ENCODE measurements around the gene PARP8.

The PARP8 gene

GRCh38 chr5:50839472-50839871, 173.0 kb downstream of the PARP8 start:
- no peak for DNase-seq (ENCODE audit: low read depth in 3 of 3, low spot score in 1 of 3)

GRCh38 chr5:50843091-50843490, 176.7 kb downstream of the PARP8 start:
- no peak for DNase-seq (ENCODE audit: low read depth in 3 of 3, low spot score in 1 of 3)

- DNase-seq (ENCODE audit: low read depth in 3 of 3, low spot score in 1 of 3): no peak
Observed at GRCh38 chr5:50846261-50846660, 179.8 kb downstream of the PARP8 start.

- no peak for DNase-seq (ENCODE audit: low read depth in 3 of 3, low spot score in 1 of 3)
Observed at GRCh38 chr5:50849554-50849953, 183.1 kb downstream of the PARP8 start.

- no peak for DNase-seq (ENCODE audit: low read depth in 3 of 3, low spot score in 1 of 3)
Observed at GRCh38 chr5:50853151-50853550, 186.7 kb downstream of the PARP8 start.

GRCh38 chr5:50854082-50854481, 187.6 kb downstream of the PARP8 start:
- no peak for DNase-seq (ENCODE audit: low read depth in 3 of 3, low spot score in 1 of 3)

- no peak for DNase-seq (ENCODE audit: low read depth in 3 of 3, low spot score in 1 of 3)
Observed at GRCh38 chr5:50855001-50855400, 188.6 kb downstream of the PARP8 start.

GRCh38 chr5:50856401-50857119, 190.1 kb downstream of the PARP8 start:
- DNase-seq (ENCODE audit: low read depth in 3 of 3, low spot score in 1 of 3): no peak

GRCh38 chr5:50863534-50864170, 197.2 kb downstream of the PARP8 start:
- DNase-seq (ENCODE audit: low read depth in 3 of 3, low spot score in 1 of 3): no peak

- no peak for DNase-seq (ENCODE audit: low read depth in 3 of 3, low spot score in 1 of 3)
Observed at GRCh38 chr5:50864466-50864865, 198.0 kb downstream of the PARP8 start.

- DNase-seq (ENCODE audit: low read depth in 3 of 3, low spot score in 1 of 3): no peak
Observed at GRCh38 chr5:50866415-50866814, 200.0 kb downstream of the PARP8 start.

GRCh38 chr5:50867140-50867539, 200.7 kb downstream of the PARP8 start:
- DNase-seq (ENCODE audit: low read depth in 3 of 3, low spot score in 1 of 3): no peak

- no peak for DNase-seq (ENCODE audit: low read depth in 3 of 3, low spot score in 1 of 3)
Observed at GRCh38 chr5:50873595-50874277, 207.3 kb downstream of the PARP8 start.

GRCh38 chr5:50874306-50875001, 208.0 kb downstream of the PARP8 start:
- no peak for DNase-seq (ENCODE audit: low read depth in 3 of 3, low spot score in 1 of 3)

GRCh38 chr5:50875002-50875344, 208.5 kb downstream of the PARP8 start:
- no peak for DNase-seq (ENCODE audit: low read depth in 3 of 3, low spot score in 1 of 3)

- no peak for DNase-seq (ENCODE audit: low read depth in 3 of 3, low spot score in 1 of 3)
Observed at GRCh38 chr5:50878470-50878869, 212.0 kb downstream of the PARP8 start.

GRCh38 chr5:50881407-50881806, 215.0 kb downstream of the PARP8 start:
- DNase-seq (ENCODE audit: low read depth in 3 of 3, low spot score in 1 of 3): no peak

GRCh38 chr5:50886657-50887345, 220.4 kb downstream of the PARP8 start:
- no peak for DNase-seq (ENCODE audit: low read depth in 3 of 3, low spot score in 1 of 3)

- DNase-seq (ENCODE audit: low read depth in 3 of 3, low spot score in 1 of 3): no peak
Observed at GRCh38 chr5:50887889-50888633, 221.6 kb downstream of the PARP8 start.

- DNase-seq (ENCODE audit: low read depth in 3 of 3, low spot score in 1 of 3): no peak
Observed at GRCh38 chr5:50888751-50889150, 222.3 kb downstream of the PARP8 start.

- no peak for DNase-seq (ENCODE audit: low read depth in 3 of 3, low spot score in 1 of 3)
Observed at GRCh38 chr5:50889790-50890189, 223.4 kb downstream of the PARP8 start.

All from stimulated activated CD4-positive, alpha-beta T cell treated with anti-CD3 and anti-CD28 coated beads, TNF-alpha, amount 100 ng/mL, for 1 hour (primary cell).